Suprapubic skin (tissue), 3 donors: ENCODE measurements around the gene PIGH.

Experiments
- POLR2A ChIP-seq, 2 donors: fragments of 450-650 bp; IDR thresholded peaks; one replicate each; pipeline ENCODE4 v1.6.1; 2017; ENCODE audit warnings: antibody characterized with exemption in 2 of 2, mild to moderate bottlenecking in 2 of 2, moderate library complexity in 2 of 2
- TF ChIP-seq, protein P1 (sequence below), 2 donors: fragments of 200-600 bp in 1 of 2; fragments of 450-650 bp in 1 of 2; sonication (generic) in 1 of 2; IDR thresholded peaks; one replicate each; pipeline ENCODE4 v1.5.1; 2016 to 2019; ENCODE audit warnings: antibody characterized with exemption in 2 of 2, mild to moderate bottlenecking in 1 of 2, moderate library complexity in 1 of 2

DNA sequence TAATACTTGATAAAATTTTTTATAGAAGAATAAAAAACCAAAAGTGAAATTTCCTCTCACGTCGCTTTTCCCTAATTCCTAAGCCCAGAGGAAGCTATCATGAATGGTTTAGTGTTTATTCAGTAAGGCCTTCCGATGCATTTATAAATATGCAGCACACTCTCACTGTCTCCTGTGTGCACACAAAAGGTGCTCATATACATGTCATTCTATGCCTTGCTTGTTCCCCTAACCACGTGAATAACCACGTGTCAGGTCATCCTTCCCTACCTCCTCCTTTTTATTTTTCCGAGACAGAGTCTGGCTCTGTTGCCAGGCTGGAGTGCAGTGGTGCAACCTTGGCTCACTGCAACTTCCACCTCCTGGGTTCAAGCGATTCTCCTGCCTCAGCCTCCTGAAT lies 29.6 kb downstream of the PIGH start:
- TF ChIP-seq POLR2A (IDR thresholded peaks at IDR 0.05), result no peak
- TF ChIP-seq, protein P1, sequence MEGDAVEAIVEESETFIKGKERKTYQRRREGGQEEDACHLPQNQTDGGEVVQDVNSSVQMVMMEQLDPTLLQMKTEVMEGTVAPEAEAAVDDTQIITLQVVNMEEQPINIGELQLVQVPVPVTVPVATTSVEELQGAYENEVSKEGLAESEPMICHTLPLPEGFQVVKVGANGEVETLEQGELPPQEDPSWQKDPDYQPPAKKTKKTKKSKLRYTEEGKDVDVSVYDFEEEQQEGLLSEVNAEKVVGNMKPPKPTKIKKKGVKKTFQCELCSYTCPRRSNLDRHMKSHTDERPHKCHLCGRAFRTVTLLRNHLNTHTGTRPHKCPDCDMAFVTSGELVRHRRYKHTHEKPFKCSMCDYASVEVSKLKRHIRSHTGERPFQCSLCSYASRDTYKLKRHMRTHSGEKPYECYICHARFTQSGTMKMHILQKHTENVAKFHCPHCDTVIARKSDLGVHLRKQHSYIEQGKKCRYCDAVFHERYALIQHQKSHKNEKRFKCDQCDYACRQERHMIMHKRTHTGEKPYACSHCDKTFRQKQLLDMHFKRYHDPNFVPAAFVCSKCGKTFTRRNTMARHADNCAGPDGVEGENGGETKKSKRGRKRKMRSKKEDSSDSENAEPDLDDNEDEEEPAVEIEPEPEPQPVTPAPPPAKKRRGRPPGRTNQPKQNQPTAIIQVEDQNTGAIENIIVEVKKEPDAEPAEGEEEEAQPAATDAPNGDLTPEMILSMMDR (IDR thresholded peaks at IDR 0.05), result no peak
